Measurements from ENCODE around the gene MT1F. TPM values are rescaled to one million over a fixed set of nuclear protein-coding genes. Genes with fewer than 3 reads are reported as not detected.
A peak's percentile ranks its signal among the peaks of the same experiment; 100 is the strongest.
"Not testable (repeated sequence)": the region's sequence is repeated elsewhere in the genome, so short reads cannot be mapped to it uniquely, and the experiment has no call there.

The MT1F gene
- total RNA-seq, 2 donors from 2014 or later: 3.4 TPM; not detected in 1

- no peak overlapping the region for H3K4me3 ChIP-seq (ENCODE audit: low read length)
- no peaks in the 10 kb centered on the region for H3K36me3 ChIP-seq (ENCODE audit: control insufficient read depth, insufficient read depth, low read length)
- H3K36me3 Mint-ChIP-seq (ENCODE audit: low read depth): no peaks in the 10 kb centered on the region
- no peak overlapping the region for H3K27ac ChIP-seq (ENCODE audit: low read depth, low read length)
- H3K9ac ChIP-seq (ENCODE audit: extremely low read depth, low read length, poor library complexity, severe bottlenecking): no peak overlapping the region
- H3K9me3 Mint-ChIP-seq: no peaks in the 10 kb centered on the region
- peaks cover 94% of the 10 kb centered on the region for H3K27me3 Mint-ChIP-seq (ENCODE audit: insufficient read depth)
- H3K9me3 ChIP-seq (ENCODE audit: control insufficient read depth, low read length): no peaks in the 10 kb centered on the region
- TF ChIP-seq, protein P1, sequence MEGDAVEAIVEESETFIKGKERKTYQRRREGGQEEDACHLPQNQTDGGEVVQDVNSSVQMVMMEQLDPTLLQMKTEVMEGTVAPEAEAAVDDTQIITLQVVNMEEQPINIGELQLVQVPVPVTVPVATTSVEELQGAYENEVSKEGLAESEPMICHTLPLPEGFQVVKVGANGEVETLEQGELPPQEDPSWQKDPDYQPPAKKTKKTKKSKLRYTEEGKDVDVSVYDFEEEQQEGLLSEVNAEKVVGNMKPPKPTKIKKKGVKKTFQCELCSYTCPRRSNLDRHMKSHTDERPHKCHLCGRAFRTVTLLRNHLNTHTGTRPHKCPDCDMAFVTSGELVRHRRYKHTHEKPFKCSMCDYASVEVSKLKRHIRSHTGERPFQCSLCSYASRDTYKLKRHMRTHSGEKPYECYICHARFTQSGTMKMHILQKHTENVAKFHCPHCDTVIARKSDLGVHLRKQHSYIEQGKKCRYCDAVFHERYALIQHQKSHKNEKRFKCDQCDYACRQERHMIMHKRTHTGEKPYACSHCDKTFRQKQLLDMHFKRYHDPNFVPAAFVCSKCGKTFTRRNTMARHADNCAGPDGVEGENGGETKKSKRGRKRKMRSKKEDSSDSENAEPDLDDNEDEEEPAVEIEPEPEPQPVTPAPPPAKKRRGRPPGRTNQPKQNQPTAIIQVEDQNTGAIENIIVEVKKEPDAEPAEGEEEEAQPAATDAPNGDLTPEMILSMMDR (conservative IDR thresholded peaks at IDR 0.05): no peak
- DNase-seq: peak; percentile 60
- peaks cover 92% of the 10 kb centered on the region for H3K27me3 ChIP-seq (ENCODE audit: control insufficient read depth, insufficient read depth, low read length, poor library complexity, severe bottlenecking)
- no peak overlapping the region for H3K27ac Mint-ChIP-seq
- no peaks in the 10 kb centered on the region for H3K4me1 ChIP-seq (ENCODE audit: control insufficient read depth, insufficient read depth, low read length)
- H3K4me3 Mint-ChIP-seq: no peak overlapping the region
- H3K4me1 Mint-ChIP-seq: peaks cover 10% of the 10 kb centered on the region
- WGBS, 2 experiments (ENCODE audit: insufficient coverage in 1 of 2, insufficient read length in 1 of 2): 35 to 43% methylated on average over 10 to 19 of the region's 19 CpGs
Observed at GRCh38 chr16:56669840-56670619, 12.3 kb downstream of the MT1F start.

- H3K4me3 ChIP-seq (ENCODE audit: low read length): no peak overlapping the region
- no peaks in the 10 kb centered on the region for H3K9me3 ChIP-seq (ENCODE audit: control insufficient read depth, low read length)
- Mint-ChIP-seq H3K4me1 (peaks cover 15% of the 10 kb centered on the region), H3K4me3 (no peak overlapping the region), H3K27ac (no peak overlapping the region), H3K27me3 (ENCODE audit: insufficient read depth) (peaks cover 94% of the 10 kb centered on the region), H3K9me3 (no peaks in the 10 kb centered on the region), H3K36me3 (ENCODE audit: low read depth) (no peaks in the 10 kb centered on the region)
- TF ChIP-seq, protein P1 (conservative IDR thresholded peaks at IDR 0.05): no peak
- no peaks in the 10 kb centered on the region for H3K4me1 ChIP-seq (ENCODE audit: control insufficient read depth, insufficient read depth, low read length)
- no peak for DNase-seq
- H3K9ac ChIP-seq (ENCODE audit: extremely low read depth, low read length, poor library complexity, severe bottlenecking): no peak overlapping the region
- no peak overlapping the region for H3K27ac ChIP-seq (ENCODE audit: low read depth, low read length)
- peaks cover 92% of the 10 kb centered on the region for H3K27me3 ChIP-seq (ENCODE audit: control insufficient read depth, insufficient read depth, low read length, poor library complexity, severe bottlenecking)
- H3K36me3 ChIP-seq (ENCODE audit: control insufficient read depth, insufficient read depth, low read length): no peaks in the 10 kb centered on the region
- 68 to 85% methylated on average over 2 of the region's 2 CpGs for WGBS, 2 experiments (ENCODE audit: insufficient coverage in 1 of 2, insufficient read length in 1 of 2)
Observed at GRCh38 chr16:56670620-56670934, 12.8 kb downstream of the MT1F start.

DNA sequence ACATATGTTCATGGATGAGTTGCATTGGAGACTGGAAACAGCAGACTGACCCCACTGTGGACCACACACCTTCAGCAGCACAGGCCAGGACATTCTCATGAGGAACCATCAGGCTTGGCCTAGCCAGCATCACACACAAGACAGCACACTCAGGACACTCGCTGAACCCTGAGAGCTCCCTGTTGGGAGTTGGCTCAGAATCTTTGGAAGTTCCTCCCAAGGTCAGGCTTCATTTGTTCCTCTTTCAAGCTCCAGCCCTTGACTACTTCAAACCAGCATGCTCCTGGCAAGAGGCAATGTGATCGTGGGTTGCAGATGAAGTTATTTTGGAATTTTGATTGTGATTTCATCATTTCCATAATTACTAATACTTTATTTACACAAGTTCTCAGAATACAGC, 13.9 kb downstream of the MT1F start:
- not testable (repeated sequence) for H3K4me1 ChIP-seq (ENCODE audit: control insufficient read depth, insufficient read depth, low read length); H3K9ac ChIP-seq (ENCODE audit: extremely low read depth, low read length, poor library complexity, severe bottlenecking); DNase-seq; H3K9me3 ChIP-seq (ENCODE audit: control insufficient read depth, low read length); H3K36me3 ChIP-seq (ENCODE audit: control insufficient read depth, insufficient read depth, low read length); H3K27ac ChIP-seq (ENCODE audit: low read depth, low read length); H3K9me3 Mint-ChIP-seq; H3K4me3 Mint-ChIP-seq; H3K4me3 ChIP-seq (ENCODE audit: low read length); H3K27ac Mint-ChIP-seq; H3K36me3 Mint-ChIP-seq (ENCODE audit: low read depth)
- WGBS, 2 experiments (ENCODE audit: insufficient coverage in 1 of 2, insufficient read length in 1 of 2): 57 to 95% methylated on average over 1 of the region's 2 CpGs
- Mint-ChIP-seq H3K27me3 (ENCODE audit: insufficient read depth) (peaks cover 92% of the 10 kb centered on the region), H3K4me1 (peaks cover 21% of the 10 kb centered on the region)
- peaks cover 92% of the 10 kb centered on the region for H3K27me3 ChIP-seq (ENCODE audit: control insufficient read depth, insufficient read depth, low read length, poor library complexity, severe bottlenecking)

GRCh38 chr16:56672171-56672570, 14.4 kb downstream of the MT1F start:
- not testable (repeated sequence) for H3K36me3 Mint-ChIP-seq (ENCODE audit: low read depth); H3K4me1 ChIP-seq (ENCODE audit: control insufficient read depth, insufficient read depth, low read length); H3K4me3 ChIP-seq (ENCODE audit: low read length); H3K36me3 ChIP-seq (ENCODE audit: control insufficient read depth, insufficient read depth, low read length); H3K9ac ChIP-seq (ENCODE audit: extremely low read depth, low read length, poor library complexity, severe bottlenecking); H3K9me3 Mint-ChIP-seq; H3K27ac Mint-ChIP-seq; H3K27ac ChIP-seq (ENCODE audit: low read depth, low read length); H3K4me3 Mint-ChIP-seq; H3K9me3 ChIP-seq (ENCODE audit: control insufficient read depth, low read length); DNase-seq
- Mint-ChIP-seq H3K4me1 (peaks cover 21% of the 10 kb centered on the region), H3K27me3 (ENCODE audit: insufficient read depth) (peaks cover 91% of the 10 kb centered on the region)
- 81 to 100% methylated on average over 2 to 3 of the region's 3 CpGs for WGBS, 2 experiments (ENCODE audit: insufficient coverage in 1 of 2, insufficient read length in 1 of 2)
- H3K27me3 ChIP-seq (ENCODE audit: control insufficient read depth, insufficient read depth, low read length, poor library complexity, severe bottlenecking): peaks cover 92% of the 10 kb centered on the region

Data from endodermal cell (in vitro differentiated cells).